H1 (cell line): Measurements from ENCODE around the gene UNC79. TPM values are rescaled to one million over a fixed set of nuclear protein-coding genes. Genes with fewer than 3 reads are reported as not detected.

ENCODE experiments used
- CTCF ChIA-PET: fragments of 300-600 bp; sonication (Branson Sonifier 250); formaldehyde crosslinking; loops from one replicate; lab custom pipeline; 2021; ENCODE audit not compliant: partially characterized antibody; lab: Charles Lee
- POLR2A ChIA-PET: fragments of 300-600 bp; sonication (Branson Sonifier 250); formaldehyde crosslinking; loops from one replicate; lab custom pipeline; 2021; ENCODE audit warnings: inconsistent platforms; ENCODE audit not compliant: partially characterized antibody; lab: Charles Lee
- DNase-seq, 2 experiments: peaks; one replicate each; pipeline versions ENCODE4 v3.0.0 to v3.0.0-alpha.2; 2010 to 2022; ENCODE audit warnings: low spot score in 2 of 2, low read depth in 1 of 2, mixed read lengths in 1 of 2
- FAIRE-seq: peaks from 2 replicates; lab custom pipeline; 2011; peaks lifted over from hg19 to GRCh38; lab: Jason Lieb, UNC
- H2AFZ ChIP-seq: 2 replicates; pipeline ENCODE4 v1.8.1; 2012; ENCODE audit warnings: low read length, inconsistent platforms
- H2AK5ac ChIP-seq: 2 replicates; pipeline ENCODE4 v1.6.1; 2013; ENCODE audit warnings: low read depth, low read length
- H2BK120ac ChIP-seq: replicated peaks from 2 replicates; pipeline ENCODE3; 2013; ENCODE audit warnings: low read depth, low read length, inconsistent platforms
- H2BK12ac ChIP-seq: 2 replicates; pipeline ENCODE4 v1.6.1; 2013; ENCODE audit warnings: low read depth, low read length
- H2BK15ac ChIP-seq: 2 replicates; pipeline ENCODE4 v1.6.1; 2013; ENCODE audit warnings: low read length
- H2BK20ac ChIP-seq: 2 replicates; pipeline ENCODE4 v1.6.1; 2013; ENCODE audit warnings: low read length
- H2BK5ac ChIP-seq: 2 replicates; pipeline ENCODE4 v1.6.1; 2013; ENCODE audit warnings: low read depth, low read length
- H3K14ac ChIP-seq: 2 replicates; pipeline ENCODE4 v1.6.1; 2013; ENCODE audit warnings: inconsistent platforms; ENCODE audit not compliant: insufficient read length
- H3K18ac ChIP-seq: 2 replicates; pipeline ENCODE4 v1.6.1; 2013; ENCODE audit warnings: low read length; ENCODE audit errors: extremely low read depth
- H3K23ac ChIP-seq: 2 replicates; pipeline ENCODE4 v1.6.1; 2013; ENCODE audit warnings: inconsistent platforms; ENCODE audit not compliant: insufficient read length
- H3K23me2 ChIP-seq: 2 replicates; pipeline ENCODE4 v1.6.1; 2013; ENCODE audit warnings: low read depth, low read length
- H3K27ac ChIP-seq: 2 replicates; pipeline ENCODE4 v1.6.1; 2011; ENCODE audit warnings: low read depth, low read length, inconsistent platforms
- H3K27me3 ChIP-seq, 4 experiments: replicated peaks in 1 of 4; 1 replicate in 1 of 4; 2 replicates in 3 of 4; pipeline versions ENCODE4 v1.6.1 to v1.8.1; 2011 to 2013; ENCODE audit warnings: low read length in 3 of 4, mild to moderate bottlenecking in 3 of 4, inconsistent platforms in 2 of 4, mixed read lengths in 2 of 4, moderate library complexity in 1 of 4; ENCODE audit not compliant: control insufficient read depth in 3 of 4, insufficient read depth in 3 of 4; ENCODE audit errors: extremely low read depth in 1 of 4
- H3K36me3 ChIP-seq, 4 experiments: 2 replicates each; pipeline versions ENCODE4 v1.6.1 to v1.8.1; 2011 to 2013; ENCODE audit warnings: mild to moderate bottlenecking in 4 of 4, low read length in 3 of 4, moderate library complexity in 2 of 4, control low read depth in 1 of 4, inconsistent platforms in 1 of 4; ENCODE audit not compliant: insufficient read depth in 4 of 4, control insufficient read depth in 2 of 4
- H3K4ac ChIP-seq: replicated peaks from 2 replicates; pipeline ENCODE3; 2013; ENCODE audit warnings: low read length, low read depth, mixed read lengths, inconsistent platforms; ENCODE audit not compliant: insufficient read length
- H3K4me1 ChIP-seq, 4 experiments: replicated peaks in 1 of 4; 1 replicate in 1 of 4; 2 replicates in 3 of 4; pipeline versions ENCODE4 v1.6.1 to v1.8.1; 2011 to 2013; ENCODE audit warnings: low read length in 3 of 4, inconsistent platforms in 2 of 4, mixed read lengths in 1 of 4; ENCODE audit not compliant: insufficient read depth in 4 of 4, control insufficient read depth in 3 of 4
- H3K4me2 ChIP-seq, 2 experiments: 2 replicates each; pipeline versions ENCODE4 v1.6.1 to v1.8.1; 2011 to 2013; ENCODE audit warnings: low read depth in 2 of 2, low read length in 2 of 2, control low read depth in 1 of 2, inconsistent platforms in 1 of 2, mild to moderate bottlenecking in 1 of 2; ENCODE audit not compliant: insufficient read depth in 1 of 2
- H3K4me3 ChIP-seq, 4 experiments: fragments of 200-600, 300-600 bp in 1 of 4; sonication (generic), shearing (Covaris generic), sonication (Bioruptor Twin) in 1 of 4; 2 replicates each; pipeline versions ENCODE4 v1.5.1 to v1.8.1; 2011 to 2016; ENCODE audit warnings: low read length in 4 of 4, low read depth in 3 of 4, control low read depth in 2 of 4, inconsistent platforms in 2 of 4, mild to moderate bottlenecking in 2 of 4, mixed read lengths in 1 of 4, moderate library complexity in 1 of 4; ENCODE audit not compliant: insufficient read depth in 2 of 4; ENCODE audit errors: extremely low read depth in 1 of 4
- H3K56ac ChIP-seq: replicated peaks from 2 replicates; pipeline ENCODE3; 2013; ENCODE audit warnings: low read depth, mild to moderate bottlenecking, mixed read lengths, low read length, inconsistent platforms; ENCODE audit not compliant: insufficient read length
- H3K79me1 ChIP-seq: 2 replicates; pipeline ENCODE4 v1.6.1; 2013; ENCODE audit warnings: low read depth, low read length, control low read depth
- H3K79me2 ChIP-seq, 2 experiments: 2 replicates each; pipeline versions ENCODE4 v1.6.1 to v1.8.1; 2012 to 2013; ENCODE audit warnings: low read length in 2 of 2, mild to moderate bottlenecking in 2 of 2, inconsistent platforms in 1 of 2; ENCODE audit not compliant: insufficient read depth in 2 of 2, control insufficient read depth in 1 of 2
- H3K9ac ChIP-seq, 4 experiments: replicated peaks in 1 of 4; 1 replicate in 1 of 4; 2 replicates in 3 of 4; pipeline versions ENCODE4 v1.6.1 to v1.8.1; 2011 to 2013; ENCODE audit warnings: low read depth in 3 of 4, low read length in 3 of 4, control low read depth in 2 of 4, mild to moderate bottlenecking in 2 of 4, moderate library complexity in 2 of 4, inconsistent platforms in 1 of 4; ENCODE audit errors: extremely low read depth in 1 of 4
- H3K9me3 ChIP-seq, 2 experiments: 2 replicates each; pipeline versions ENCODE4 v1.6.1 to v1.8.1; 2012 to 2013; ENCODE audit warnings: mild to moderate bottlenecking in 2 of 2, moderate library complexity in 2 of 2, control low read depth in 1 of 2, inconsistent platforms in 1 of 2, low read depth in 1 of 2, low read length in 1 of 2, mixed read lengths in 1 of 2; ENCODE audit not compliant: insufficient read depth in 2 of 2
- H4K20me1 ChIP-seq, 2 experiments: replicated peaks in 1 of 2; 2 replicates each; pipeline versions ENCODE3 to v1.8.1; 2011 to 2013; ENCODE audit warnings: inconsistent platforms in 2 of 2, low read length in 2 of 2, mild to moderate bottlenecking in 1 of 2; ENCODE audit not compliant: insufficient read depth in 2 of 2, control insufficient read depth in 1 of 2
- H4K5ac ChIP-seq: 2 replicates; pipeline ENCODE4 v1.6.1; 2013; ENCODE audit warnings: low read length, low read depth, mixed read lengths, inconsistent platforms; ENCODE audit not compliant: insufficient read length
- H4K8ac ChIP-seq: 2 replicates; pipeline ENCODE4 v1.8.0; 2013; ENCODE audit warnings: mild to moderate bottlenecking, moderate library complexity, low read length, inconsistent platforms; ENCODE audit not compliant: insufficient read depth; ENCODE audit errors: extremely low read depth
- H4K91ac ChIP-seq: replicated peaks from 2 replicates; pipeline ENCODE3; 2013; ENCODE audit warnings: low read length, mixed read lengths, inconsistent platforms; ENCODE audit not compliant: insufficient read length
- CHD2 ChIP-seq: IDR thresholded peaks from 2 replicates; pipeline ENCODE4 v1.6.1; 2012; ENCODE audit warnings: low read length, improper control_type of control experiment
- KDM5A ChIP-seq: fragments of 200-600 bp; IDR thresholded peaks from 2 replicates; pipeline ENCODE4 v1.7.1; 2012; ENCODE audit warnings: mild to moderate bottlenecking, low read length, inconsistent platforms, mixed read lengths
- PHF8 ChIP-seq: fragments of 200-600 bp; sonication (generic); conservative IDR thresholded peaks from 2 replicates; pipeline ENCODE4 v1.7.1; 2012; ENCODE audit warnings: low read depth, mild to moderate bottlenecking, inconsistent platforms, low read length, moderate library complexity
- RFX5 ChIP-seq: IDR thresholded peaks from 2 replicates; pipeline ENCODE4 v1.6.1; 2011; ENCODE audit warnings: low read depth, low read length, improper control_type of control experiment, borderline replicate concordance
- WGBS, 2 experiments: shearing (Covaris generic) in 1 of 2; methylation state at CpG; one replicate each; pipeline versions ENCODE4 v1.1.6 to v1.1.7; 2013 to 2015; ENCODE audit warnings: low lambda C conversion rate in 2 of 2, mixed read lengths in 2 of 2, inconsistent platforms in 1 of 2, low coverage in 1 of 2, missing lambda C conversion rate in 1 of 2; ENCODE audit not compliant: insufficient replicate concordance in 2 of 2, insufficient coverage in 1 of 2, insufficient read length in 1 of 2; ENCODE audit errors: extremely low coverage in 1 of 2, missing lambda C conversion rate in 1 of 2; 5-methylcytosine and 5-hydroxymethylcytosine counted together
- polyA plus RNA-seq, 7 experiments: library from polyadenylated mRNA; depleted of rRNA in 3 of 7; stranded (reverse) in 5 of 7; unstranded in 2 of 7; fragments of >200 nt in 5 of 7; fragments of 200-250 nt in 2 of 7; gene quantifications; 1 replicate in 5 of 7; 2 replicates in 1 of 7; 4 replicates in 1 of 7; pipeline versions ENCODE4 v1.2.1 to v1.2.3, GENCODE V29; 2011 to 2013; ENCODE audit warnings: missing spikeins in 2 of 7, mixed read lengths in 2 of 7
- total RNA-seq: library from RNA; stranded (reverse); fragmentation: NEBNext Ultra II Directional; extraction: Animal tissue kit (Norgen Biotek cat#: 25700); gene quantifications from 2 replicates; pipeline ENCODE4 v1.2.1, GENCODE V29; 2021

UNC79 gene
- total and polyA plus RNA-seq, 2 of the 8 experiments (the other 6 are each of a cell fraction or from before 2014, with no cell fraction given), result 1.8 to 2.3 TPM

DNA sequence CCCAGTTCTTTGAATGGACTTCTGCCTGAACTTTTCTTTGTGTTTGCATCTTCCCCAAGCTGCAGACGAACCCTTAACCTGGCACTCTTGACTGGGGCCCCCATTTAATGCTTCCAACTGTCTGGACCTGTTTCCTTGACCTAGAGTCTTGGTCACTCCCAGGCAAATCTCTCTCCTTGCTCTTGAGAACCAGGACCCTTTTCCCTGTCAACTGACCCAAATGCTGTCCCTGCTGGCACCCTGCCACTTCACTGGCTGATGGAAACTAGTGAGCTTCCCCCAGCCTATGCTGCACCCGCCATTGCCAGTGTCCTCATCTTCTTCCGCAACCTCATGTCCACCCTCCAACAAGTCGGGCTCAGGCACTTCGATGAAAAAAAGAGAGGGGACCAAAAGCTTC is 278.1 kb downstream of the UNC79 start:
- TF ChIP-seq PHF8, result no peak
- TF ChIP-seq RFX5, result no peak
- TF ChIP-seq KDM5A, result no peak
- TF ChIP-seq CHD2, result no peak
- TF ChIP-seq, all 59 proteins: peak for 0

More for the DNA sequence above, 278.1 kb downstream of the UNC79 start:
- Histone ChIP-seq H2BK5ac (no peak overlapping the region), H2BK120ac (no peak overlapping the region), H2BK20ac (no peak overlapping the region), H3K14ac (no peak overlapping the region), H3K36me3 (no peaks in the 10 kb centered on the region), H3K79me1 (no peaks in the 10 kb centered on the region), H4K8ac (no peak overlapping the region), H4K20me1 (no peaks in the 10 kb centered on the region), H2BK12ac (no peak overlapping the region), H2BK15ac (no peak overlapping the region), H2AK5ac (no peak overlapping the region), H3K4me1 (peaks cover 4 to 13% (median 7%) of the 10 kb centered on the region in 4 experiments), H3K4me3 (no peak overlapping the region), H3K4me2 (no peak overlapping the region), H3K4ac (no peak overlapping the region), H3K9me3 (no peaks in the 10 kb centered on the region), H3K79me2 (no peaks in the 10 kb centered on the region), H3K18ac (no peak overlapping the region), H4K91ac (no peak overlapping the region), H3K56ac (no peak overlapping the region), H3K9ac (no peak overlapping the region), H2AFZ (no peak overlapping the region), H4K5ac (no peak overlapping the region), H3K23ac (no peak overlapping the region), H3K27me3 (0 out of 7 replicates have a peak, but pooled peaks cover 0 to 4% (median 0%) of the 10 kb centered on the region in 4 experiments), H3K23me2 (no peaks in the 10 kb centered on the region), H3K27ac (0 out of 2 replicates have a peak overlapping the region, but pooled peaks have one; percentile 7)
- POLR2A ChIA-PET, result interaction anchor here (0.5 to 1.1 kb wide), 2 partner anchors 40 to 79 kb away, joined by 3 read pairs; partner anchors contain the start of gene PRIMA1
- CTCF ChIA-PET, result interaction anchor here (1.2 to 1.5 kb wide), 3 partner anchors 15 to 54 kb away, joined by 3 to 5 read pairs (median 4); no protein-coding TSS in a partner anchor
- WGBS, 2 experiments, result 90% methylated on average over 5 of the region's 5 CpGs; no CpG with 5 or more reads in 1 of the 2 experiments
- no peak for FAIRE-seq
- DNase-seq, result no peak
